ENCODE data around the gene GPD1L.

GPD1L gene

DNA sequence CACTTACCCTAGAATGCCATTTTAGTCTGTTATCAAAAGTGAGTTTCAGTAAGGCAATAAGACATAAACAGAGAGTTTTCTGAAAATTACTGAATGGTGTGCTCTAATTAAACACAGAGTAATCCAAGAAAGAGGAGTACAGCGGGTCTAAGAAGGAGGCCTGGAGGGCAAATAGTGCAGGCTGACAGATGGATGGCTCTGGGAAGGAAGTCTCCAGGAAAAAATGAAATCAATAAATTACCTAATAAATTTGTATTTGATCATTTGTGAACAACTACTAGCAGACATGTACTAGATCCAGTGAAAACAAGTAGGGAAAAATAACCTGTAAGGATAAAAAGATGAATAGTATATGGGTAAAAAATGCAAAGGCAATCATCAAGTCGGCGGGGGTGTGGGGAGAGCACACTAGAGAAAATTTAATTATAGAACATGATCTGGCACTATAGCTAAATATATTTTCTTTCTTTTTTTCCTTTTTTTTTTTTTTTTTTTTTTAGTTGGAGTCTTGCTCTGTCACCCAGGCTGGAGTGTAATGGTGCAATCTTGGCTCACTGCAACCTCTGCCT, 22.6 kb upstream of the GPD1L start:
- Histone ChIP-seq H3K9me3 (ENCODE audit: control insufficient read depth, insufficient read depth, low read length) (no peaks in the 10 kb centered on the region), H3K27ac (ENCODE audit: low read length) (no peak overlapping the region), H3K27me3 (ENCODE audit: control insufficient read depth, insufficient read depth, low read length) (no peaks in the 10 kb centered on the region), H3K4me3 (ENCODE audit: low read length) (no peak overlapping the region), H3K36me3 (ENCODE audit: control insufficient read depth, insufficient read depth, low read length) (no peaks in the 10 kb centered on the region), H3K4me1 (ENCODE audit: control insufficient read depth, insufficient read depth, low read length) (no peaks in the 10 kb centered on the region)
- no CpG with 5 or more reads among the region's 3 CpGs for WGBS (ENCODE audit: insufficient coverage, insufficient read length)
- no peak for DNase-seq (ENCODE audit: low read depth, low spot score)

DNA sequence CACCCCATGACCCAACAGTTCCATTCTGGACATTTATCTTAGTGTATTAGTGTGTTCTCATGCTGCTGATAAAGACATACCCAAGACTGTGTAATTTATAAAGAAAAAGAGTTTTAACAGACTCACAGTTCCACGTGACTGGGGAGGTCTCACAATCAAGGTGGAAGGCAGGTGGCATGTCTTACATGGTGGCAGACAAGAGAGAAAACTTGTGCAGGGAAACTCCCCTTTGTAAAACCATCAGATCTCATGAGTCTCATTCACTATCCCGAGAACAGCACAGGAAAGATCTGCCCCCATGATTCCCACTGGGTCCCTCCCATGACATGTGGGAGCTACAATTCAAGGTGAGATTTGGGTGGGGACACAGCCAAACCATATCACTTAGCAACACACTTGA, 21.6 kb upstream of the GPD1L start:
- no peak overlapping the region for H3K4me3 ChIP-seq (ENCODE audit: low read length)
- no CpG with 5 or more reads among the region's 2 CpGs for WGBS (ENCODE audit: insufficient coverage, insufficient read length)
- DNase-seq (ENCODE audit: low read depth, low spot score) = no peak
- H3K4me1 ChIP-seq (ENCODE audit: control insufficient read depth, insufficient read depth, low read length) = no peaks in the 10 kb centered on the region
- no peak overlapping the region for H3K27ac ChIP-seq (ENCODE audit: low read length)
- no peaks in the 10 kb centered on the region for H3K27me3 ChIP-seq (ENCODE audit: control insufficient read depth, insufficient read depth, low read length)
- H3K36me3 ChIP-seq (ENCODE audit: control insufficient read depth, insufficient read depth, low read length) = no peaks in the 10 kb centered on the region
- no peaks in the 10 kb centered on the region for H3K9me3 ChIP-seq (ENCODE audit: control insufficient read depth, insufficient read depth, low read length)

- DNase-seq (ENCODE audit: low read depth, low spot score) = no peak
- WGBS (ENCODE audit: insufficient coverage, insufficient read length) = no CpG with 5 or more reads among the region's 1 CpG
- Histone ChIP-seq H3K27ac (ENCODE audit: low read length) (no peak overlapping the region), H3K36me3 (ENCODE audit: control insufficient read depth, insufficient read depth, low read length) (no peaks in the 10 kb centered on the region), H3K9me3 (ENCODE audit: control insufficient read depth, insufficient read depth, low read length) (no peaks in the 10 kb centered on the region), H3K4me3 (ENCODE audit: low read length) (no peak overlapping the region), H3K27me3 (ENCODE audit: control insufficient read depth, insufficient read depth, low read length) (no peaks in the 10 kb centered on the region), H3K4me1 (ENCODE audit: control insufficient read depth, insufficient read depth, low read length) (no peaks in the 10 kb centered on the region)
Observed at GRCh38 chr3:32086464-32086863, 20.0 kb upstream of the GPD1L start.

DNA sequence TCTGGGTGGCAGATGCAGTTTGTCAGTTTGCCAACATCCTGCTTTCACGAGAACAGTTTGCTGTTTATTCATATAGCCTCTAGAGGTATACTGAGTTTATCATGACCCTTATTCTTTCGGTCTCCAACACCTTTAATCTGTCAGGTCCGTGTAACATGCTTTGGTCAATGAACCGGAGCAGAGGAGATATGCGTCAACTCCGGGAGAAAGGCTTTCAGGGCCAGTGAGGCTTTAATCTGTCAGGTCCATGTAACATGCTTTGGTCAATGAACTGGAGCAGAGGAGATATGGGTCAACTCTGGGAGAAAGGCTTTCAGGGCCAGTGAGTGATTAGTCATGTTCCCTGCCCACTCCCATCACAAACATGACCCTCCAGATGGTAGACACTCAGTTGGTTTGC, 16.9 kb upstream of the GPD1L start:
- H3K27ac ChIP-seq (ENCODE audit: low read length) = no peak overlapping the region
- H3K9me3 ChIP-seq (ENCODE audit: control insufficient read depth, insufficient read depth, low read length) = no peaks in the 10 kb centered on the region
- WGBS (ENCODE audit: insufficient coverage, insufficient read length) = no CpG with 5 or more reads among the region's 6 CpGs
- H3K4me1 ChIP-seq (ENCODE audit: control insufficient read depth, insufficient read depth, low read length) = no peaks in the 10 kb centered on the region
- no peaks in the 10 kb centered on the region for H3K36me3 ChIP-seq (ENCODE audit: control insufficient read depth, insufficient read depth, low read length)
- H3K4me3 ChIP-seq (ENCODE audit: low read length) = no peak overlapping the region
- DNase-seq (ENCODE audit: low read depth, low spot score) = no peak
- H3K27me3 ChIP-seq (ENCODE audit: control insufficient read depth, insufficient read depth, low read length) = no peaks in the 10 kb centered on the region

DNA sequence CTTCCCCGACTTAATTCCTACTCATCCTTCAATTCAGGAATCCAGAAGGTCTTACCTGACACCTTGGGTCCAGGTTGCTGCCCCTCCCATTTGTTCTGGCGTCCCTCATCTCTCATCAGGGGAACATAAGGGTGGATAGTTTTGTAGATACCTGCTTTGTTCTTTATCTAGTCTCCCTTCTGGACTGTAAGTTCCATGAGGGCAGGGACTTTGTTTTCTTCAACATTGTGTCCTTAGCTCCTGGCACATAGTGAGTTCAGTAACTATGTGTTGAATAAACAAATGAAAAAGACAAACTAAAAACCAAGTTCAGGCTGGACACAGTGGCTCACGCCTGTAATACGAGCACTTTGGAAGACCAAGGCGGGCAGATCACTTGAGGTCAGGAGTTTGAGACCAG, 13.2 kb upstream of the GPD1L start:
- no CpG with 5 or more reads among the region's 5 CpGs for WGBS (ENCODE audit: insufficient coverage, insufficient read length)
- Histone ChIP-seq H3K36me3 (ENCODE audit: control insufficient read depth, insufficient read depth, low read length) (no peaks in the 10 kb centered on the region), H3K27me3 (ENCODE audit: control insufficient read depth, insufficient read depth, low read length) (no peaks in the 10 kb centered on the region), H3K27ac (ENCODE audit: low read length) (no peak overlapping the region), H3K4me1 (ENCODE audit: control insufficient read depth, insufficient read depth, low read length) (no peaks in the 10 kb centered on the region), H3K4me3 (ENCODE audit: low read length) (no peak overlapping the region), H3K9me3 (ENCODE audit: control insufficient read depth, insufficient read depth, low read length) (no peaks in the 10 kb centered on the region)
- no peak for DNase-seq (ENCODE audit: low read depth, low spot score)

DNA sequence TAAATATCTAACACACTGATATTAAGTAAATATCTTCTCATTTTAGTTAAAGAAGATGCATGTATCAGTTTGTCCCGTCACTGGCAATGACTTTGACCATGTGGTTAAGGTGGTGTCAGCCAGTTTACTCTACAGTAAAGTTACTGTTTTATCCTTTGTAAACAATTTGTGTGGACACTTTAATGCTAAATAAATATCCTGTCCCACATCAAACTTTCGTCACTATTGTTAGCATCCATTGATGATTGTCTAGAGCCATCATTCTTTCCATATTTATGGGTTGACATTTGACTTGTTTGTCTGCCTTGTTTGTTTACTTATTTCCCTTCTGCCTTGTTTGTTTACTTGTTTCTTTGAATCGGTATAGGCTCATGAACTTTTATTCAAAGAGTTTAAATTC, 11.0 kb upstream of the GPD1L start:
- DNase-seq (ENCODE audit: low read depth, low spot score) = no peak
- WGBS (ENCODE audit: insufficient coverage, insufficient read length) = no CpG with 5 or more reads among the region's 3 CpGs
- Histone ChIP-seq H3K4me1 (ENCODE audit: control insufficient read depth, insufficient read depth, low read length) (no peaks in the 10 kb centered on the region), H3K27me3 (ENCODE audit: control insufficient read depth, insufficient read depth, low read length) (no peaks in the 10 kb centered on the region), H3K4me3 (ENCODE audit: low read length) (no peak overlapping the region), H3K9me3 (ENCODE audit: control insufficient read depth, insufficient read depth, low read length) (no peaks in the 10 kb centered on the region), H3K27ac (ENCODE audit: low read length) (no peak overlapping the region), H3K36me3 (ENCODE audit: control insufficient read depth, insufficient read depth, low read length) (no peaks in the 10 kb centered on the region)

GRCh38 chr3:32097768-32098167, 8.7 kb upstream of the GPD1L start:
- WGBS (ENCODE audit: insufficient coverage, insufficient read length) = no CpG with 5 or more reads among the region's 1 CpG
- Histone ChIP-seq H3K27me3 (ENCODE audit: control insufficient read depth, insufficient read depth, low read length) (no peaks in the 10 kb centered on the region), H3K36me3 (ENCODE audit: control insufficient read depth, insufficient read depth, low read length) (no peaks in the 10 kb centered on the region), H3K4me1 (ENCODE audit: control insufficient read depth, insufficient read depth, low read length) (no peaks in the 10 kb centered on the region), H3K4me3 (ENCODE audit: low read length) (no peak overlapping the region), H3K27ac (ENCODE audit: low read length) (no peak overlapping the region), H3K9me3 (ENCODE audit: control insufficient read depth, insufficient read depth, low read length) (peaks cover 1% of the 10 kb centered on the region; the same call in 1 of the 2 replicates)
- DNase-seq (ENCODE audit: low read depth, low spot score) = no peak

GRCh38 chr3:32098528-32098927, 7.9 kb upstream of the GPD1L start:
- no CpG with 5 or more reads among the region's 1 CpG for WGBS (ENCODE audit: insufficient coverage, insufficient read length)
- Histone ChIP-seq H3K4me1 (ENCODE audit: control insufficient read depth, insufficient read depth, low read length) (no peaks in the 10 kb centered on the region), H3K27ac (ENCODE audit: low read length) (no peak overlapping the region), H3K36me3 (ENCODE audit: control insufficient read depth, insufficient read depth, low read length) (no peaks in the 10 kb centered on the region), H3K27me3 (ENCODE audit: control insufficient read depth, insufficient read depth, low read length) (no peaks in the 10 kb centered on the region), H3K9me3 (ENCODE audit: control insufficient read depth, insufficient read depth, low read length) (peaks cover 1% of the 10 kb centered on the region; the same call in 1 of the 2 replicates), H3K4me3 (ENCODE audit: low read length) (no peak overlapping the region)
- no peak for DNase-seq (ENCODE audit: low read depth, low spot score)

DNA sequence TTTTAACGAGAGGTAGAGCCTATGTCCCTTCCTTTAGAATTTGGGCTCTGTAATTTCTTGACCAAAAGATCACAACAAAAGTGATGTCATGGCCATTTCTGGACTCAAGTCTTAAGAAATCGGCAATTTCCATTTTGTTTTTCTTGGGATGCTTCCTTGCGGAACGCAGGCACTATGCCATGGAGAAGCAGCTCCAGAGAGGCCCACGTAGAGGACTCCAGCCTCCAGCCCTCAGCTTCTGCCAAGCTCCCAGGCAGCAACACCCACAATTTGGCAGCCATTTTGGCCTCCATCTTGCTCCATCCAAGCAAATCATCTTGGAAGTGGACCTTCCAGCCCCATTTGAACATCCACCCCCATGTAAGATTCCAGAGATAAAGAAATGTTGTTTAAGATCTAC, 6.0 kb upstream of the GPD1L start:
- H3K27me3 ChIP-seq (ENCODE audit: control insufficient read depth, insufficient read depth, low read length) = no peaks in the 10 kb centered on the region
- H3K36me3 ChIP-seq (ENCODE audit: control insufficient read depth, insufficient read depth, low read length) = no peaks in the 10 kb centered on the region
- H3K4me3 ChIP-seq (ENCODE audit: low read length) = no peak overlapping the region
- no CpG with 5 or more reads among the region's 5 CpGs for WGBS (ENCODE audit: insufficient coverage, insufficient read length)
- H3K9me3 ChIP-seq (ENCODE audit: control insufficient read depth, insufficient read depth, low read length) = peaks cover 1% of the 10 kb centered on the region; the same call in 1 of the 2 replicates
- no peak overlapping the region for H3K27ac ChIP-seq (ENCODE audit: low read length)
- H3K4me1 ChIP-seq (ENCODE audit: control insufficient read depth, insufficient read depth, low read length) = no peaks in the 10 kb centered on the region
- DNase-seq (ENCODE audit: low read depth, low spot score) = no peak

DNA sequence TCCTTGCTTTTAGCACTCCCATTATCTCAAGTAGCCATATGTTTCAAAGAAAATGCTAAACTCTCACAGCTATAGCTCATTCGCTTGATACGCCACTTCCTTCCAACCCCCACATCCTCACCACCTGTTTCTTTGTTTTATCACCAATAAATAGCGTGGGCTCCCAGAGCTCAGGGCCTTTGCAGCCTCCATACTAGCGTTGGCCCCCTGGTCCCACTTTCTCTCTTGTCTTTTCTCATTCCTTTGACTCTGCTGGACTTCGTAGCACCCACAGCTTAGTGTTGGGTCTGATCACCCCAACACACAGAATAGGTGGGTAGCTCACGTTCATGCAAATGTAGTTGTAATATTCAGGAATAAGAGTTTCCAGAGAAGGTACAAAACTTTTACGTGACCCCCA, 4.1 kb upstream of the GPD1L start:
- no CpG with 5 or more reads among the region's 7 CpGs for WGBS (ENCODE audit: insufficient coverage, insufficient read length)
- H3K4me3 ChIP-seq (ENCODE audit: low read length) = no peak overlapping the region
- H3K9me3 ChIP-seq (ENCODE audit: control insufficient read depth, insufficient read depth, low read length) = peaks cover 1% of the 10 kb centered on the region; the same call in 1 of the 2 replicates
- H3K4me1 ChIP-seq (ENCODE audit: control insufficient read depth, insufficient read depth, low read length) = peaks cover under 1% of the 10 kb centered on the region; the same call in 1 of the 2 replicates
- DNase-seq (ENCODE audit: low read depth, low spot score) = no peak
- peaks cover 4% of the 10 kb centered on the region for H3K27me3 ChIP-seq (ENCODE audit: control insufficient read depth, insufficient read depth, low read length)
- H3K36me3 ChIP-seq (ENCODE audit: control insufficient read depth, insufficient read depth, low read length) = no peaks in the 10 kb centered on the region
- H3K27ac ChIP-seq (ENCODE audit: low read length) = no peak overlapping the region

- WGBS (ENCODE audit: insufficient coverage, insufficient read length) = no CpG with 5 or more reads among the region's 4 CpGs
- no peak overlapping the region for H3K4me3 ChIP-seq (ENCODE audit: low read length)
Observed at GRCh38 chr3:32104492-32104891, 1.9 kb upstream of the GPD1L start.

More at GRCh38 chr3:32104492-32104891, 1.9 kb upstream of the GPD1L start:
- Histone ChIP-seq H3K9me3 (ENCODE audit: control insufficient read depth, insufficient read depth, low read length) (peaks cover 1% of the 10 kb centered on the region; the same call in 1 of the 2 replicates), H3K36me3 (ENCODE audit: control insufficient read depth, insufficient read depth, low read length) (no peaks in the 10 kb centered on the region), H3K4me1 (ENCODE audit: control insufficient read depth, insufficient read depth, low read length) (peaks cover 2% of the 10 kb centered on the region; the same call in 1 of the 2 replicates), H3K27me3 (ENCODE audit: control insufficient read depth, insufficient read depth, low read length) (peaks cover 6% of the 10 kb centered on the region), H3K27ac (ENCODE audit: low read length) (no peak overlapping the region)
- DNase-seq (ENCODE audit: low read depth, low spot score) = no peak
